NCI-H345 treated with DMSO at 0.1 percent for 48 hours (cell line): ENCODE data around the gene CFAP410.

Experiments used
- DNase-seq: peaks from one replicate; lab custom pipeline; 2025; ENCODE audit not compliant: unreplicated experiment; lab: John Stamatoyannopoulos, UW

The CFAP410 gene

DNA sequence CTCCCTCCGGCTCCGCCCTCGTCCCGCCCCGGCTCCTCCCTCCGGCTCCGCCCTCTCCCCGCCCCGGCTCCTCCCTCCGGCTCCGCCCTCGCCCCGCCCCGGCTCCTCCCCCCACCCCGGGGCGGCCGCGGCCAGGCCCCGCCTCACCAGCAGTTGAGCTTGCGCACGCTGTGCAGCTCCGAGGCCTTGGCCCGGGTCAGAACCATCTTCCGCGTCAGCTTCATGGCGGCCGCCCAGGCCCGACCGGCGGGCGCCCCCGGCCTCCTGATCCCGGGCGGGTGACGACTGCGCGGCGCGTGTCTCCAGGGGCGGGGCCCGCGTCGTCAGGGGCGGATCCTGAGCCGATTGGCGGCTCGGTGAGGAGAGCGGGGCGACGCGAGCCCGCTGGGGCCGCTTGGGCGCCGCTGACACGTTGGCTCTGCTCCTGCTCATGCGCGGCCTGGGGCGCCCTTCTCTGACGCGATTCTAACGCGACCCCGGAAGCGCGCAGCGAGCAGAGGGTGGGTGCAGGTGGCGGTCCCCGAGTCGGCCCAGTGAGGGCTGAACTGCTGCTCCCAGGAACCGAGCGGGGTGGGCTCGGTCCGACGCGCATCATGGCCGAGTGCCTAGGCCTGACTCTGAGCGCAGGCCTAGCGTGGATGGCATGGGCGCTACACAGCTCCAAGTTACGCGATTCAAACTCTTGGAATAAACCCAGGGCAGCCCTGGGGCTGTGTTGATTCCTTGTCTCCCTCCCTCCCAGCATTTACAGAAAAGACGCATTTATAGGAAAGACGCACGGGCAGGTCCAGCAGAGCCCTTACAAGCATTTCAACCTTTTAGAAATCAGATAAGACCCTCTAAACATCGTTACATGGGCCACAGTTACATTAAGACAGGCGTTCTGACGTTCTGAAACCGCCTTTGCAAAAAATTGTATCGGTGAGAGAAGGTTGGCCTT lies at the start of gene CFAP410:
Gene CFAP410 (minus strand): TSS at position 420 of the 940 bp plus-strand sequence. CDS start 196 bp downstream, at position 224.
- peak; percentile 94 for DNase-seq

DNA sequence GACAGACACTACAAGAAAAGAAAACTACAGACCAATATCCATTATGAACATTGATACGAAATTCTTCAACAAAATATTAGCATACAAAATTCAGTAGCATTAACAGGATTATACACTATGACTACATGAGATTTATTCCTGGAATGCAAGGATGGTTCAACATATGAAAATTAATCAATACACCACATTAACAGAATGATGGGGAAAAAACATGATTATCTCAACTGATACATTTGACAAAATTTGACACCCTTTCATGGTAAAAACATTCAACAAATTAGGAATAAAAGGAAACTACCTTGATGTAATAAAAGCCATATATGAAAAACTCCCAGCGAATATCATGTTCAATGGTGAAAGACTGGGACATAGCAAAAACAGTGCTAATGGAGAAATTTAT lies 45.8 kb upstream of the CFAP410 start:
- DNase-seq: no peak

- no peak for DNase-seq
Observed at GRCh38 chr21:44383216-44383615, 44.0 kb upstream of the CFAP410 start.

GRCh38 chr21:44382536-44382935 lies 43.3 kb upstream of the CFAP410 start:
- no peak for DNase-seq

- DNase-seq: no peak
Observed at GRCh38 chr21:44381874-44382273, 42.7 kb upstream of the CFAP410 start.

- DNase-seq: no peak
Observed at GRCh38 chr21:44380876-44381275, 41.7 kb upstream of the CFAP410 start.

DNA sequence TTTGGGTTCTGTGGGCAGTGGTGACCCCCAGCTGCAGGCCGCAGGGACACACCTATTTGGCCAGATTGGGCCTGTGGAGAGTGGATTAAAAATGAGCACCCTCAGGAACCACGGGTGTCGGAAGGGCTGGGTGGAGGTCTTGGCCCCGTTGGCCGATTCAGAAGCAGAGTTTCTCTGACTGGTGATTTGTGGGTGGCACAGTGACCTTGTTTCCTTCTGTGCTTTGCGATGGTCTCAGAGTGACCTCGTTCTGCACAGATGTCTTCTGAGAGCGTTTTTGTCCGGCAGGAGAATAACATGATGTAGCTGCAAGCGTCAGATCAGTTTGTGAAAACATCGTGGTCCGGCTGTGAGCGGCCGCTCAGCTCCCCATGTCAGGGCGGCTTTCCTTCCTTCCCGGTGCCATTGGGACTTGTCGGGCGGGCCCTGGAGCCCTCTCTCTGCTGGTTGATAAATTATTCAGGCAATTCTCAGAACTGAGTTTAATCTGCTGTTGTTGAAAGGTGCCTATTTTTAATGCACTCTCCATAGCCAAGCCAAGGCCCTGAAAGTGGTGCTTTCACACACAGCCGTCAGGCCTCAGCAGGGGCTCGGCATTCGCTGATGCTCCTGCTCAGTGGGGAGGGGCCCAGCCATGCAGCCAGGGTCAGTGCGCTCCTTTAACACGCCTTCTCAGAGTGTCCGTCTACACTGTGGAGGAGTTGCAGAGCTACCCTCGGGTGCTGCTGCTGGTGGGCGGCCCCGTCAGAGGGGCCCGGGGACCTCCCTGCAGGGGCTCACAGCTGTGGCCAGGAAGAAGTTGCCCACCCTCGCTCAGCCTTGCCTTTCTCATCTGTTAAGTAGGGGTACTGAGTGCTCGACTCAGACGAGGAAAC lies 41.0 kb upstream of the CFAP410 start:
- DNase-seq: no peak

- DNase-seq: no peak
Observed at GRCh38 chr21:44379515-44379848, 40.3 kb upstream of the CFAP410 start.

DNA sequence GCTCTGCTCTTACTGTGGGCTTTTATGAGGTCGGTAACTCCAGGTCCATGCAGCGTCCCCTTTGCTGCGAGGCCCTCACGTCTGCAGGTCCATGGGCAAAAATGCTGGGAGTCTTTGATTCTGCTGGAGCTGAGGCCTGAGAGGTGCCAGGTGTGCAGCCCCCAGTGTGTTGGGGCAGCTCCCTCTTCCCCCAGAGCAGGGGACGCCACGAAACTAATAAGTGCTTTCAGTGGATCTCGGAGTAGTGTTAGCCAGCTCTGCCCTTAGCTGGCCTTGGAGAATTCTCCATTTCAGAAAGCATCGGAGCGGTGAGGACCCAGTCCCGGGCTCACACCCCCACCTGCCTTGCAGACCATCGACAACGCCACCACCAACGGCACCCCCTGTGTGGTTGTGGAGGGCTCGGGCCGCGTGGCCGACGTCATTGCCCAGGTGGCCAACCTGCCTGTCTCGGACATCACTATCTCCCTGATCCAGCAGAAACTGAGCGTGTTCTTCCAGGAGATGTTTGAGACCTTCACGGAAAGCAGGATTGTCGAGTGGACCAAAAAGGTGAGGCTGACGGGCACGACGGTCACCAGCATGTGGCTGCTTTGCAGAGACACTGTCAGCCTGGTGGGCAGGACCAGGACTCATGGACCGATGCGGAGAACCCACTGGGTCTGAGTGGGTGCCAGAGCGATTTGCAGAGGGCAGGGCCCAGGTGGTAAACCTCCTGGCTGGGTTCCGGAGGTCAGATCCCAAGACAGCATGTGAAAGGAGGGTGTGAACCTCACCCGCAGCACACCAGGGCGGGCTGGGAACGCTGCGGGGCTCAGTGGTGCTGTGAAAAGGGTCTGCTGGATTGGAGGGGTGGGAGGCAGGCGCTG lies 39.7 kb upstream of the CFAP410 start:
- no peak for DNase-seq

DNA sequence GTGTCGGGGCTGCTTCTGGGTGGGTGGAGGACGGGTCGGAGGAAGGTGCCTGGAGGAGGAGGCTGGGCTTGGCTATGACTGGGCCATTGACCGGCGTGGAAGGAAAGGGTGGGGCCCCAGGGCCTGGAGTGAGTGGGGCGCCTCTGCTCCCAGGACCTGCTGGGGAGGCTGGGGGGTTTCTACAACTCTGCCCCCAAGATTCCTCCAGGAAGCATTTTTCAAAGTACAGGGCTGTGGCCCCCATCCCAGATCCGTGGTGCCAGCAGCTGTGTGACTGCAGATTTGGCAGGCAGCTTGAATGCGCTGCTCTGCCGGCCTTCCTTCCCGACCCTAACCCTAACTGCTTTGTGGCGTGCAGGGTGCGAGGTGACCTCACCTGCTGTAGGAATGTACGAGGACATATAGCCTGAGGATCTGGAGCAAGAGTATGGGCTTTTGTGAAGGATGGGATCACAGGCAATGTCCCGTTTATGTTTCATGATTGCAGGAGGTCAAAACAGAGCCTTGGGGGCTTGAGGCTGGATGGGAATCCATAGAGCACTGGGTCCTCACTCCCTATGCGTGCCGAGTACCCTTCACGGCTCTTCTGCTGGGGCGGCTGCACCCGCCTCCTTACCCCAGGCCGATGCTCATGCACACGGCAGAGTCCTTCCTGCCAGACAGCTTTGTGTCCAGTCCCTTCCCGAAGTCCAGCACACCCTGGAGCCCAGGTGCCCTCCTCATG lies 38.9 kb upstream of the CFAP410 start:
- no peak for DNase-seq

DNA sequence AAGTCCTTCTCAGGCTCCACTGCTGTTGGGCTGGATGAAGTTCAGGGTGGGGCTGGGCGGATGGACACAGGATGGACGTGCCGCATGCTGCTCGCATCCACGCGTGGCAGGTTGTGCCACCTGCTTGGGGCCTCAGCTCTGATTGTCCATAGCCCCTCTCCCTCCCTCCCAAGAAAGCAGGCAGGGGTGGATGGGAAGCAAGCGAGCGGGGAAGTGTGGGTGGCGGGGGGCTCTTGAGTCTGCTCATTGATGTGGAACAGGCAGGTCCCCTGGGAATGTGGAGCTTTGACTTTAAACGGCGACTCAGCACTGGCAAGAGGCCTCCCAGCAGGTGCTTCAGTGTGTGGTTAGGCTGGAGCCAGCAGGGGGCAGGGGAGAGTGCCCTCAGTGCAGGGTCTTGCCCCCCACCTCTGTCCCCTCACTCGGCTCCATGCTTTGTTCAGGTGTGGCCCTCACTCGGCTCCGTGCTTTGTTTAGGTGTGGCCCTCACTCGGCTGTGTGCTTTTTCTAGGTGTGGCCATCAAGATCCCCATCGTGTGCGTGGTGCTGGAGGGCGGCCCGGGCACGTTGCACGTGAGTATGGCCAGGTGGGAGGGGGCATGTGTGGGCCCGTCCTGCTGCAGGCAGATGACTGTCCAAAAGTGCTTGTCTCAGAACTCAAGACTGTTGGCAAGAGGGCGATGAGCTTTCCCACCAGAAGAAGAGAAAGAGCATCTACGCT lies 38.2 kb upstream of the CFAP410 start:
- peak; percentile 82 for DNase-seq

GRCh38 chr21:44376606-44377005 lies 37.4 kb upstream of the CFAP410 start:
- DNase-seq: no peak

DNA sequence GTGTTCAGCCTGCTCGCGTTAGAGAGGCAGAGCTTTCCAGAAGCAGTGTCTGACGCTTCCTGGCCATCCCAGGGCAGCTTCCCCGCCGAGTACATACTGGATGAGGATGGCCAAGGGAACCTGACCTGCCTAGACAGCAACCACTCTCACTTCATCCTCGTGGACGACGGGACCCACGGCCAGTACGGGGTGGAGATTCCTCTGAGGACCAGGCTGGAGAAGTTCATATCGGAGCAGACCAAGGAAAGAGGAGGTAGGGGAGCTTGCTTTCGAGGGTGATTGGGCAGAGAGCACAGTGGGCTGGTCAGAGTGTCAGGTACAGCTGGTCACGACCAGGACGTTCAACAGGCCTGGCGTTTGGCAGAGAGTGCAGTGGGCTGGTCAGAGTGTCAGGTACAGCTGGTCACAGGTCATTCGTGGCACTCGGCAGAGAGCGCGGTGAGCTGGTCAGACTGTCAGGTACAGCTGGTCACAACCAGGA lies 36.6 kb upstream of the CFAP410 start:
- DNase-seq: no peak

GRCh38 chr21:44375281-44375651 lies 36.1 kb upstream of the CFAP410 start:
- no peak for DNase-seq

DNA sequence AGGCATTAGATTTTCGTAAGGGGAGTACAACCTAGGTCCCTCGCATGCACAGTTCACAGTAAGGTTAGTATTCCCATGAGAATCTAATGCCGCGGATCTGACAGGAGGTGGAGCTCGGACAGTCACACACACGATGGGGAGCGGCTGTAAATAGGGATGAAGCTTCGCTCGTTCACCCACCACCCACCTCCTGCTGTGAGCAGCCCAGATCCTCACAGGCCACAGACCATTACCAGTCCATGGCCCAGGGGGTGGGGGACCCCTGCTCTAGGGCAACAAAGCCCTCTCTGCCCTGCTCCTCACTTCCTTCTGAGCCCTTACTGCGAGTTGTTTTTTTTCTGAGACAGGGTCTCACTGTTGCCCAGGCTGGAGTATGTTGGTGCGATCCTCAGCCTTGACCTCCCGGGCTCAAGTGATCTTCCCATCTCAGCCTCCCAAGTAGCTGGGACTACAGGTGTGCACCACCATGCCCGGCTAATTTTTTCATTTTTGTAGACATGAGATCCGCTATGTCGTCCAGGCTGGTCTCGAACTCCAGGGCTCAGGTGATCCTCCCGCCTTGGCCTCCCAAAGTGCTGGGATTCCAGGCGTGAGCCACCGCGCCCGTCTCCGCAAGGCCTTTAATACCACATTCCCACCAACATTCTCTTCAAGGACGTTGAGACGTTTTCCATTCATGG lies 35.6 kb upstream of the CFAP410 start:
- no peak for DNase-seq

DNA sequence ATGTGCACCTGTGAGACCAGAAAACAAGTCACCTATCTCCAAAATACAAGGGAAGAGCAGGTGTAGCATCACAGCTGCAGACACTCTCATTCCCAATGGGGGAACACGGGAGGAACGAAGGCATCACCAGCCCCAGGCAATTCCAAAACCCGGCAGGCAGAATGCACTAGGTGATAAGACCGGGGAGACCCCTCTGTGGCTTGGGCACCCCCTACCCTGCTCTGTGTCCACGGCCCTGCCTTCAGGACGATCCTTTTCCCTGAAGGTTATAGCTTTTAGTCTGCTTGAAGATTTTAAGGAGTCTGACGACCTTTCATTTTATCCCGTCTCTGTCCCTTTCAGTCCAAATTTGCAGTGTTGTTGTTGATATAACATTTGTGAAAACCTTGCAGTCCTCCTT lies 33.4 kb upstream of the CFAP410 start:
- DNase-seq: no peak

- DNase-seq: no peak
Observed at GRCh38 chr21:44371596-44371995, 32.4 kb upstream of the CFAP410 start.

DNA sequence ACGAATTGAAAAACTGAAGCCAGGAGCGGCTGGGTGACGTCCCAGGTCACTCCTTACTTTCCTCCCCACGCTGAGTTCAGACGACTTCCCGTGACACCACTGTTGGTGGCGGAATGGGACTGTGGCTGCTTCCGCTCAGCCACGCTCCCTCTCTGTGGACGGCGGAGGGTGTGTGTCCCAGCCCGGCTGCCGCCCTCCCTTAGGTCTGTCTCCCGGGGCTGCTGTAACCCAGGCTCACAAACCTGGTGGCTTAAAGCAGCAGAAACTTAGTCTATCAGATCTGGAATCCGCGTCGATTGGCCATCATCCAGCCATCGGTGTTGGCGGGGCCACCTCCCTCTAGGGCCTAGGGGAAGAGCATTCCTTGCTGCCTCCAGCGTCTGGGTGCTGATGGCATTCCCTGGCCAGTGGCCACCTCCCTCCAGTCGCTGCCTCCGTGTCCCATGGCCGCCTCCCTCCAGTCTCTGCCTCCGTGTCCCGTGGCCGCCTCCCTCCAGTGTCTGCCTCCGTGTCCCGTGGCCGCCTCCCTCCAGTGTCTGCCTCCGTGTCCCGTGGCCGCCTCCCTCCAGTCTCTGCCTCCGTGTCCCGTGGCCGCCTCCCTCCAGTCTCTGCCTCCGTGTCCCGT lies 31.7 kb upstream of the CFAP410 start:
- no peak for DNase-seq
